Neural progenitor cell (in vitro differentiated cells): Measurements from ENCODE around the gene FAM131A.

Experiments
- EZH2phosphoT487 ChIP-seq: fragments of 200-600 bp; sonication (generic); IDR thresholded peaks from 2 replicates; pipeline ENCODE4 v1.6.1; 2017; ENCODE audit warnings: antibody characterized with exemption
- TF ChIP-seq, protein P1 (sequence below): fragments of 200-600 bp; sonication (generic); IDR thresholded peaks from 2 replicates; pipeline ENCODE4 v1.5.1; 2017; ENCODE audit warnings: antibody characterized with exemption, mild to moderate bottlenecking

DNA sequence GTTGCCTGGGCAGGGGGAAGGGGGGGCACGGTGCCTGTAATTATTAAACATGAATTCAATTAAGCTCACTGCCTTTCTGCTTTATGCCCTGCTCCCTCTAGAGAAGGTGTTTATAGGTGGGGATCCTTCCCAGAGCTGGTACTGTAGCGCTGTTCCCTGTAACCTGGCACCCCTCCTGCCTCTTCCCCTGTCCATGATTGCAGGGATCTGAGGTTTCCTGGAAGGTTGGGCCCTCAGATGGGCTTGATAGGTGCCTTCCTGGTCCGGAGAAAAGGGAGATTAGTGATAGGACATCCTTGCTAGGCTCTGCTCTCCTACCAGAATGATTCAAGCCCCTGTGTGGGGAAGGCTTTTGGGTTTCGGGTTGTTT lies 2.1 kb upstream of the FAM131A start:
- no peak for TF ChIP-seq EZH2phosphoT487
- TF ChIP-seq, protein P1, sequence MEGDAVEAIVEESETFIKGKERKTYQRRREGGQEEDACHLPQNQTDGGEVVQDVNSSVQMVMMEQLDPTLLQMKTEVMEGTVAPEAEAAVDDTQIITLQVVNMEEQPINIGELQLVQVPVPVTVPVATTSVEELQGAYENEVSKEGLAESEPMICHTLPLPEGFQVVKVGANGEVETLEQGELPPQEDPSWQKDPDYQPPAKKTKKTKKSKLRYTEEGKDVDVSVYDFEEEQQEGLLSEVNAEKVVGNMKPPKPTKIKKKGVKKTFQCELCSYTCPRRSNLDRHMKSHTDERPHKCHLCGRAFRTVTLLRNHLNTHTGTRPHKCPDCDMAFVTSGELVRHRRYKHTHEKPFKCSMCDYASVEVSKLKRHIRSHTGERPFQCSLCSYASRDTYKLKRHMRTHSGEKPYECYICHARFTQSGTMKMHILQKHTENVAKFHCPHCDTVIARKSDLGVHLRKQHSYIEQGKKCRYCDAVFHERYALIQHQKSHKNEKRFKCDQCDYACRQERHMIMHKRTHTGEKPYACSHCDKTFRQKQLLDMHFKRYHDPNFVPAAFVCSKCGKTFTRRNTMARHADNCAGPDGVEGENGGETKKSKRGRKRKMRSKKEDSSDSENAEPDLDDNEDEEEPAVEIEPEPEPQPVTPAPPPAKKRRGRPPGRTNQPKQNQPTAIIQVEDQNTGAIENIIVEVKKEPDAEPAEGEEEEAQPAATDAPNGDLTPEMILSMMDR: no peak
